ENCODE results near the gene DENND6B.

GRCh38 chr22:50280022-50280707, 46.6 kb downstream of the DENND6B start:
- TF ChIP-seq EP300 (IDR thresholded peaks at IDR 0.05) (no peak), POLR2A (IDR thresholded peaks at IDR 0.05) (no peak)
